NCI-H1436 (cell line): ENCODE measurements around the gene INHA.

Source experiments
- DNase-seq: peaks from one replicate; lab custom pipeline; 2025; lab: John Stamatoyannopoulos, UW

Gene INHA

GRCh38 chr2:219540784-219541504, 31.2 kb upstream of the INHA start:
- no peak for DNase-seq

- peak; percentile 82 for DNase-seq
Observed at GRCh38 chr2:219541611-219542180, 30.4 kb upstream of the INHA start.

- DNase-seq, result no peak
Observed at GRCh38 chr2:219542931-219543595, 29.0 kb upstream of the INHA start.

- DNase-seq, result peak; percentile 97
Observed at GRCh38 chr2:219543596-219544358, 28.3 kb upstream of the INHA start, which contains the start of the genes CHPF and TMEM198. Gene CHPF (minus strand): TSS chr2:219543809. CDS start chr2:219543538, 271 bp downstream. Gene TMEM198 (plus strand): TSS chr2:219544028. CDS start chr2:219544728, 700 bp downstream.

GRCh38 chr2:219544567-219544966, 27.5 kb upstream of the INHA start:
- no peak for DNase-seq

- DNase-seq, result no peak
Observed at GRCh38 chr2:219545295-219545942, 26.7 kb upstream of the INHA start.

GRCh38 chr2:219545943-219546352, 26.2 kb upstream of the INHA start:
- DNase-seq, result no peak

GRCh38 chr2:219547621-219548020, 24.5 kb upstream of the INHA start:
- DNase-seq, result no peak

- no peak for DNase-seq
Observed at GRCh38 chr2:219548990-219549389, 23.1 kb upstream of the INHA start.

- no peak for DNase-seq
Observed at GRCh38 chr2:219549619-219550018, 22.5 kb upstream of the INHA start.

GRCh38 chr2:219551441-219552381, 20.4 kb upstream of the INHA start:
- no peak for DNase-seq

- DNase-seq, result peak; percentile 79
Observed at GRCh38 chr2:219552382-219553167, 19.5 kb upstream of the INHA start.

GRCh38 chr2:219553168-219553417, 19.0 kb upstream of the INHA start:
- DNase-seq, result no peak

GRCh38 chr2:219553463-219553963, 18.6 kb upstream of the INHA start:
- no peak for DNase-seq

GRCh38 chr2:219554350-219554749, 17.8 kb upstream of the INHA start:
- DNase-seq, result no peak

- no peak for DNase-seq
Observed at GRCh38 chr2:219555956-219556355, 16.2 kb upstream of the INHA start.

- no peak for DNase-seq
Observed at GRCh38 chr2:219556413-219556812, 15.7 kb upstream of the INHA start.

- no peak for DNase-seq
Observed at GRCh38 chr2:219557320-219557719, 14.8 kb upstream of the INHA start.

GRCh38 chr2:219557791-219558785, 14.0 kb upstream of the INHA start:
- DNase-seq, result no peak
